CD4-positive, alpha-beta T cell treated with Interleukin-17A for 1 hour (primary cell): ENCODE measurements around the gene GNAS-AS1.
A peak's percentile ranks its signal among the peaks of the same experiment; 100 is the strongest.

Experiments used
- DNase-seq: peaks from one replicate; pipeline ENCODE4 v3.0.0-alpha.2; 2020

The GNAS-AS1 gene

GRCh38 chr20:58802061-58802460, 48.6 kb downstream of the GNAS-AS1 start:
- DNase-seq = no peak

- DNase-seq = no peak
These were observed 50.4 kb downstream of the GNAS-AS1 start for GRCh38 chr20:58800134-58800871.

- no peak for DNase-seq
These were observed 53.0 kb downstream of the GNAS-AS1 start for GRCh38 chr20:58797371-58798338.

- DNase-seq = no peak
These were observed 54.8 kb downstream of the GNAS-AS1 start for GRCh38 chr20:58795923-58796245.

- DNase-seq = no peak
These were observed 55.4 kb downstream of the GNAS-AS1 start for GRCh38 chr20:58795181-58795922.

GRCh38 chr20:58794510-58795180, 56.1 kb downstream of the GNAS-AS1 start:
- no peak for DNase-seq

GRCh38 chr20:58793512-58794420, 56.9 kb downstream of the GNAS-AS1 start:
- DNase-seq = no peak

GRCh38 chr20:58792426-58792825, 58.3 kb downstream of the GNAS-AS1 start:
- DNase-seq = no peak

- no peak for DNase-seq
These were observed 59.4 kb downstream of the GNAS-AS1 start for GRCh38 chr20:58791286-58791685.

GRCh38 chr20:58790454-58790853, 60.2 kb downstream of the GNAS-AS1 start:
- no peak for DNase-seq

GRCh38 chr20:58788896-58789544, 61.7 kb downstream of the GNAS-AS1 start:
- DNase-seq = no peak

GRCh38 chr20:58787211-58788005, 63.3 kb downstream of the GNAS-AS1 start:
- DNase-seq = no peak

GRCh38 chr20:58784321-58785074, 66.2 kb downstream of the GNAS-AS1 start:
- no peak for DNase-seq

- no peak for DNase-seq
These were observed 67.1 kb downstream of the GNAS-AS1 start for GRCh38 chr20:58783511-58784011.

GRCh38 chr20:58781138-58781537, 69.6 kb downstream of the GNAS-AS1 start:
- DNase-seq = no peak

GRCh38 chr20:58778760-58779159, 71.9 kb downstream of the GNAS-AS1 start:
- DNase-seq = peak; percentile 2

- no peak for DNase-seq
These were observed 73.0 kb downstream of the GNAS-AS1 start for GRCh38 chr20:58777657-58778056.

GRCh38 chr20:58776109-58776508, 74.6 kb downstream of the GNAS-AS1 start:
- no peak for DNase-seq

GRCh38 chr20:58775371-58775770, 75.3 kb downstream of the GNAS-AS1 start:
- no peak for DNase-seq
